Activated T-cell treated with anti-CD3 and anti-CD28 coated beads for 48 hours (primary cell): Measurements from ENCODE around the gene BCAR3.
"Not testable (repeated sequence)": the region's sequence is repeated elsewhere in the genome, so short reads cannot be mapped to it uniquely, and the experiment has no call there.

ENCODE experiments used
- DNase-seq: peaks from one replicate; pipeline ENCODE4 v3.0.0-alpha.2; 2020; ENCODE audit warnings: low read depth

Gene BCAR3

DNA sequence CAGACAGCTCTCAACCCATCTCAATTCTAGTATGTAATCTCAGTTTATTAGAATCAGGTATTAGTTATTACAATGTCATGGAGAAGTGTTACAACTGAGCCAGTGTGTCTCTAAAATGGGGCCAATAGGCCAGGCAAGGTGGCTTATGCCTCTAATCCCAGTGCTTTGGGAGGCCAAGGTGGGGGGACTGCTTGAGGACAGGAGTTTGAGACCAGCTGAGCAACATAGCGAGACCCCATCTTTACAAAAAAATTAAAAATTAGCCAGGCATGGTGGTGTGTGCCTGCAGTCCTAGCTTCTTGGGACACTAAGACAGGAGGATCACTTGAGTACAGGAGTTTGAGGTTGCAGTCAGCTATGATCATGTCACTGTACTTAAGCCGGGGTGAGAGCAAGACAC is 104.9 kb downstream of the BCAR3 start:
- no peak for DNase-seq

DNA sequence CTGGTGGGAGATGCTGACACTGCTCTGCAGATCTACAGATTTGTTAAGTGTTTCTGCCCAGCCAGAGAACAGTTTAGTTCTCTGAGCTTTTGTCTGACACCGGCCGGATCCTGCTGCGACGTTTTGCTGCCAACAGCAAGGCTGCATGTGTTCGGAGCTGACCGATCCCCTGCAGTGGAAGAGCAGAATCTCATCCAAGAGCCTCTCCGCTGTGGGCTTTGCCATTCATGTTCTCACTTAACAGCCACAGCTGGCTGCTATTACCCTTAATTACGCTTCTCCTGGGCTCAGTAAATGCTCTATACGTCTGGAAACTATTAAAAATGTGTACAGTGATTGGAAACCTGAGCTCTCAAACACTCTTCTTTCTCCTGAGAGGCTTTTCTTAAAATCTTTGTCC is 105.3 kb downstream of the BCAR3 start:
- DNase-seq, result no peak

DNA sequence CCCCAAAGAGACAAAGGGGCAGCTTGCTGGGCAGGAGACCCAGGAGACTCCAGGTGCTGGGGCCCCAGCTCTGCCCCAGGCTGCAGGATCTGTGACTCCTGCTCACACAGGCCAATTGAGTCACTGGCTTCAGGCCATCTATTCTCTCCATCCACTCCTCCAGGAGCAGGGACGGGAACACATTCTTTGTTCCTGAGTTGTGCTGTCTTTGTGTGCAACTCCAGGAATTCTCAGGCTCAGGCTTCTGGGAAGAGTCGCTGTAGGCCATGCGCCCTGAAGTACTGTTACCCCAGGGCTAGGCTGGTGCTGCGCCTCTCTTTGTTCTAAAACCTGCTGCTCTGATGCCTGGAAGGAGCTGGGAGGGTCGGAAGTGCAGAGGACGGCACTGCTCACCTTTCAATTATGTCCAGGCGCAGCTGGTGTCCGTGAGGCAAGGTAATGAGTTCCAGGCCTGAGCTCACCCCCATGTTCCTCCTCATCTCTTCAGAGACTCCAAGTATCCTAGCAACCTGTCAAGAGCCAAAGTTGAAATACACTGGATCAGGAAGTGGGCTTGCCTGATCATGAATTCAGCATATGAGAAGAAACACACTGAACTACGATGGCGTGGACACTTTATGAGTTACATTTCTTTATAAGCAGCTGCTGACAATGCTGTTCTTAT is 105.9 kb downstream of the BCAR3 start:
- no peak for DNase-seq

DNA sequence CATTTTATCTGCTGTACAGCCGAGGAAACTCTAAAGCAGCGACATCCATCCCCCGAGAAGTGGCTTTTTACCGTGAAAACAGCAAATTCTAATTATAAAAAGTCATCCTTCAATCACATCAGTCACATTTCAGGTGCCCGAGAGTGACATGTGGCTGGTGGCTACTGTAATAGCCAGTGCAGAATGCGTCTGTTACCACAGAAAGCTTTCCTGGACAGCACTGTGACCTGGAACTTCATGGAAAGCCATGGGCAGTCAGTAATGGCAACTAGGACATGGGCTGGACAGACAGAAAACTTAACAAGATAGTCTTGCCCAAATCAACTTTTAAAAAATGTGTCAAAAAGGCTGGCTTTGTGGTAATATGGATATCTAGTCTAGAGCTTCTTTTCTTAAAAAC is 106.6 kb downstream of the BCAR3 start:
- no peak for DNase-seq

DNA sequence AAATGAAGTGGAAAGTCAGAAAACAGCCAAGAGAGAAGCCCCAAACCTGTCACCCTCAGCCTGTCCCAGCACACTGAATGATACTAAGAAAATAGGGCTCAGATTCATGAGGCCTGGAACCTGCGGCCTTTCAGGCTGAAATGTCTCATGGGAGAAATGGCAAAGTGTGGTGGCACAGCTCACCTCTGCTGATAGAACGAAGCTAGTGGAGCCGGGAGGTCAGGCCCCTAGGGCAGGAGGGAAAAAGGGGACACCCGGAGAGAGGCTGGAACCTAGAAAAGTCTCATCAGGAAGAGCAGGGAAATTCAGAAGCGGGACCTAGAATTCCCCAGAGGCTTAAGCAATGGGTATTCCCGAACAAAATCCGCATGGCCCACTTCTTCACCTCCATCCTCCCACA is 107.1 kb downstream of the BCAR3 start:
- DNase-seq, result no peak

DNA sequence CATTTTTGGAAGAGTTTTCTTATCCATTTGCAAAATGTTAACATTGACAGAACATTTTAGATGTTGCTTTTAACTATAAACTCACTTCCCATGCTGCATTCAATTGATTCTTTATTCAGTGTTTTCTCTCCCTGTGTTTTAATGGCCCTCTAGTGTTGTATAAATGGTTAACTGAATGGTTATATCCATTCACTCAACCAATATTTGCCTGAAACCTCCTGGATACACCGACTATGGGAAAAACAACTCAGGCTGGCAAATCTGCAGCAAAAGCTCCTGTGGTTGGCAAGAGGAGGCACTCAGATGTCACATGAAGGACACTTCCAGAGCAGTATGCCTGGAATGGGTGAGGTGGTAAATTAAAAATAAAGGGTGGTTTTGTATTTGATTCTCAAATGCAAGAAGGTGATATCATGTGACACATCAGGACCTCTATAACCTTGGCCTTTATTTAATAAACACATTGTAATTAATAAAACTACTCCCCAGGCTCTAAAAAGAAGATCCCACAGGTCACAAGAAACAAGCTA is 107.6 kb downstream of the BCAR3 start:
- no peak for DNase-seq

DNA sequence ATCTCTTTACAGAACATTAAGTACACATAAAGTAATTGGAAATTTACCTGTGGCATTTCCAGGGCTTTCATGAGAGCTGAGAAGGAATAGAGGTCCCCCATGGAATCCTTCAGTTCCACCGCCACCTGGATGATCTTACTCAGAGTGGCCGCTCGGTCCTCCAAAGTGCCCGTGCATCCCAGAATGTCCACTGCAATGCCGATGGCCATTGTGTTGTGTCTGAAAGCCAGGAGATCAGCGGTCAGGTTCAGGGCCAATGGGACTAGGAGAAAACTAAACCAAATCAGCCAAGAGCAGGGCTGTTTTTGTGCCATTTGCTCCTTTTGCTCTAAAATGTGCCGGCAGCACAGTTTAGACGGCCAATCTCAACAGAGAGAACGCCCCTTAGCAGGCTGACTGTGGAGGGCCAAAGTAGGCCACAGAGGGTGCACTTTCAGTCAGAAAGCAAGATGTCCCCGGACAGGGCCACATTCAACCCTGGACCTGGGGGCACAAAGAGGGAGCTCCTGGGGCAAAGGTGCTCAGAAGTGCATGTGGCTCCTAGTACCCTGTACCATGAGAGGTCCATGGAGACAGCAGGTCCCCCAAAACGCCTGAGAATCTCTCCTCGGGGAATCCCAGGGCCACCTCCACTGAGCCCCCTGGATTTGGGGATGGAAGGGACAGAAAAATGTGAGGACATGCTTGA is 109.9 kb downstream of the BCAR3 start:
- no peak for DNase-seq

DNA sequence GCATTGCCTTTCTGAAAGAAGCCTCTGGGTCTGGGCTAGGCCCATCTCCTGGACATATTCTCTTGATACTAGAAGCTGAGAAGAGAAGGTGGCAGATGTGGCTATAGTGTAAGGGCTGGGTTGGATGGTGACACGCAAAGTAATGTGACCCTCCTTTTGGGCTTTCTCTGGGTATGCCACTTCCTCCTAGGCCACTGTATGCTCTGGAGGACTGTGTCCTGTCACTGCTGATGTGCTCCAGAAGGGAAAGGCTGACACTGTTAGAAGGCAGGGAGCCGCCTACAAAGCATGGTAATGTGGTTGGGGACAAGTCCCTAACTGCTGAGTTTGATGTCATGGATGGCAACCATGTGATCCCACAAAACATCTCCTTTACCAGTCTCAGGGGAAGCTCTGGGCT is 112.1 kb downstream of the BCAR3 start:
- no peak for DNase-seq

DNA sequence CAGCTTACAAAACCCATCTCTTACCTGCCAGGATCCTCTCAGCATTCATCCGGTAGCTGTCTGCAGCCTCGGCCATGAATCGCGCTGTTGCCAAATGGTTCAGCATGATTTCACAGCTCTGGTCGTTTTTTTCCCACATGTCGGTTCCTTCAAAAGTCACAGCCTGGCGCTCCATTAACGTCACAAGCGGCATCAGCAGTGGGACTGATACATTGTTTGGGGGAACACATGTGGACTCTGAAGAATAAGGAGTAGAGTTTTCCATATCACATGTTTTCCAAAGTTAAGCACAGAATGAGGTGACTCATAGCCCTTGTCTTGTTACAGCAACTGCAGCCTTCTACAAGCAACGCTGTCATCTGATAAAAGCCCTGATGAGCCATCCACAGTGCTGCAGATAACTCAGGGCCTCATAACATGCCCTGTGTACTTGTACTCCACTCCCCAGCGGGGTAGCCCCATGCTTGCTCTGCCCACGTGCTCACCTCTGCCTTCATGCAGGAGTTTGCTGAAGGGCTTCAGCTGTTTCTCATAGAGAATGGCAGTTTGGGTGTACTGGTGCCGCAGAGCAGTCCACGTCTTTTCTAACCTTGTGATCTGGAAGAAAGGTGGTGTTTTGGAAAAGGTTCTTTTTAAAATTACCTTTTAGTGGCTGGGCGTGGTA is 114.2 kb downstream of the BCAR3 start:
- no peak for DNase-seq

DNA sequence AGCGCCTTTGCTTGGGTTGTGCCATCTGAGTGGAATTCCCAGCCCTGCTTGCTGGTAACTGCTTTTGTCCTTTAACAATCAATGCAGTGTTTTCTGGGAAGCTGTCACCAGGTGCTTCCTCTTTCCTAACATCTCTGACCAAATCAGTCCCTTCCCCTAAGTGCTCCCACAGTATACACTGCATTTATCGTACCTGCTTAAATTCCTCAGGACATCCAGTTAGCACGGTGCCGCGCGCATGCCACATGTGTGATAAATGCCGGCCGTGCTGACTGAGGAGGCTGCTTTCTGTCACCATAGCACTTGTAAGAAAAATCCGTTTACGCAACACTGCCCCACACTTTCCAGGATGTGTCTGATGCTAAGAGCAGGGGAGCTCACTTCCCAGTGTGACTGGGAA is 115.4 kb downstream of the BCAR3 start:
- no peak for DNase-seq

DNA sequence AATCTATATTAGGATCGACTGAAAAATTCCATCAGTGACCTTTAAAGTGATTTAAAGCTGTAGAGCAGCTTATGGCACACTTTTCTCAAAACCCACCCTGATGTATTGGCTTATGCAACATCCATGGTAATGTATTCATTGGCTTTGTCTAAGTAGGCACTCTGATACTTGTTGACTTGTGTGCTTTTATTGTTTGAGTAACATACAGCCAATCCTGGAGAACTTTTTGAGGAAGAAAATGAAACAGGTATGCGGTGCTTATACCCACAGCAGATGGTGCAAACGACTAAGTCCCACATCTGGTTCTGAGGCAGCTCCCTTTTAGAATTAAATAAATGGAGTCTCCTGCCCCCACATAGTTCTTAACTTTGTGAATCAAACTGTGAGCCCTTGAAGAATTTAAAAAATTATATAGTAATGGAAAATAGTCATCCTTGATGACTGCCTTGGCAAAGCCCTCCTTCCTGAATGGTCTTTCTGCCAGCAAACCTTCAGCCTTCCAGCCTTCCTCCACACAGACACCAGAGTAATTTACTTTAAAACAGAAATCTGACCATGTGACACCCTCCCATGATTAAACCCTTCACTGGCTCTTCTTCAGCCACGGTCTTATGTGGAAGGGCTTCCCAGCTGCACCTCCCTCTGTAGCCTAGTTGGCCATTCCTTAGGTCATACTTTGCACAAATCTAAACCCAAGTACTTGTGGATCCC is 116.0 kb downstream of the BCAR3 start:
- no peak for DNase-seq

DNA sequence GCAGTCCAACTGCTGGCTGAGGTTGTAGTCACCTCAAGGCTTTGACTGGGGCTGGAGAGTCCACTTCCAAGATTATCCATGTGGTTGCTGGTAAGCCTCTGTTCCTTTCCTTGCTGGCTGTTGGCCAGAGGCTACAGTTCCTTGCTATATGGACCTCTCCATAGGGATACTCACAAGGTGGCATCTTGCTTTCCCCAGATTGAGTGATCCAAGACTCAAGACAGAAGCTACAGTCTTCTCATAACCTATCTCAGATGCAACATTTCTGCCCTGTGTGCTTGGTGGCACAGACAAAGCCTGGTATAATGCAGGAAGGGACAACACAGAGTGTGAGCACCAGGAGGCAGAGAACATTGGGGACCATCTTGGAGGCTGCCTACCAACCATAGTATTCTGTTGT is 121.9 kb downstream of the BCAR3 start:
- DNase-seq, result no peak

DNA sequence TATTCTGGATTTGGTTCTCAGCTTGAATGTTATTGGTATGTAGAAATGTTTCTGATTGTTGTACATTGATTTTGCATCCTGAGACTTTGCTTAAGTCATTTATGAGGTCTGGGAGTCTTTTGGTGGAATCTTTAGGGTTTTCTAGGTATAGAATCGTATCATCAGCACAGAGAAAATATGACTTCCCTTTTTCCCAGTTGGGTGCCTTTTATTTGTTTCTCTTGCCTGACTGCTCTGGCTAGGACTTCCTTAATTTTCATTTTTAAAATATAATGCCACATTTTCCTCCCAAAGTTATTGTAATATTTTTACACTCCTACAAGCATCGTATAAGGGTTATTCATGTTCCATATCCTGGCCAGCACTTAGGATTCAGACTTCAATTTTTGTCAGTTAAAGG is 122.6 kb downstream of the BCAR3 start:
- no peak for DNase-seq

DNA sequence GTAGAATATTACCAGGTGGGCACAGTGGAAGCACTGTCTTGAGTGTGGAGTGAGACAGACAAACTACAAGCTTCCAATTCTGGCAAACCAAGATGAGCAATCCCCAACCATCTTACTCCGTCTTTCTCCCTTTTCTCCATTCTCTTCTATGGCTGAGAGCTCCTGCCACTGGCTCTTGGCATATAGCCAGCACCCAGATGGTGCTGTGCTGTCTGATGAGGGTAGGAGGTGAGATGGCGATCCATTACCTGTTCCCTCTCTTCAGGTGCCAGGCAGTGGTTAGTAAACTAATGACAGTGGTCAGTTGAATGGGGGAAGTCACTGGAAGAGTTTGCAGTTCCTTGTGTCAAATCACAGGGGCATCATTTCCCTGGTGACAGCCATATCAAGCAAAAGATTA is 125.3 kb downstream of the BCAR3 start:
- DNase-seq, result no peak

DNA sequence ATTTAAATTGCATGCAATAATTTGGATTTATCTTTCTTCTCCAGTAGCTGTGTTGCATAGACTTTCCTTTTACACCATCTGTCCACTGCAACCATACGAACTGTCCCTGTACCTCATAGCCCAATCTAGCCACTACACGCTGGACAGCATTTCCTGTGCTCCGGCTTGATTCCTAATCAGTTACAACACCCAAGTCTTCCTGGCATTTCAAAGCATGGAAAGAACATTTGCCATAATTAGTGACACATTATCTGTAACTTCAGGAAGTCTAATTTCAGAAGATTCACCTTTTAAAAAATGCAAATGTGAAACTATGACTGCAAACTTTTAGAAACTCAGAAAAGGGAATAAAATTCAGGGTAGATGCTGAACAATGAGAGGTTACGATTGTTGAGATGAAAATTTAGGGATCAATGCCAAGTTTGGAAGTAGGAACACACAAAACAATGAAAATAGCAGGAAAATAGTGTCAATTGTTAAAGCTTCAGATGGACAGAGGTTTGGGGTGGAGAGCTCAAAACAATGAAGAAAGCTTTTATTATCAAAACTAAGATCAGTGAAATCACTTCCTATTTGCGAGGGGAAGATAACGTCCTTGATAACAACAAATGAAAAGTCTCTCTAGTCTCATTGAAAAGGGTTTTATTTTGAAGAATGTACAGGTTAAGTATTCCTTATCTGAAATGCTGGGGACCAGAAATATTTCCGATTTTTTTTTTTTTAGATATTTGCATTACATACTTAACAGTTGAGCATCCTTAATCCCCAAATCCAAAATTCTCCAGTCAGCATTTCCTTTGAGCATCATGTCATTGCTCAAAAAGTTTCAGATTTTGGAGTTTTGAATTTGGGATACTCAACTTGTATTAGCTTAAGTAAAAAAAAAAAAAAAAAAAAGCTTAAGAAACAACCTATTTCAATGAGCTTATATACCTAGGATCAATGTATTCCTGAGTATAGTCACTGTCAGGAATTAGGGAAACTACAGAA is 126.5 kb downstream of the BCAR3 start:
- DNase-seq, result no peak

DNA sequence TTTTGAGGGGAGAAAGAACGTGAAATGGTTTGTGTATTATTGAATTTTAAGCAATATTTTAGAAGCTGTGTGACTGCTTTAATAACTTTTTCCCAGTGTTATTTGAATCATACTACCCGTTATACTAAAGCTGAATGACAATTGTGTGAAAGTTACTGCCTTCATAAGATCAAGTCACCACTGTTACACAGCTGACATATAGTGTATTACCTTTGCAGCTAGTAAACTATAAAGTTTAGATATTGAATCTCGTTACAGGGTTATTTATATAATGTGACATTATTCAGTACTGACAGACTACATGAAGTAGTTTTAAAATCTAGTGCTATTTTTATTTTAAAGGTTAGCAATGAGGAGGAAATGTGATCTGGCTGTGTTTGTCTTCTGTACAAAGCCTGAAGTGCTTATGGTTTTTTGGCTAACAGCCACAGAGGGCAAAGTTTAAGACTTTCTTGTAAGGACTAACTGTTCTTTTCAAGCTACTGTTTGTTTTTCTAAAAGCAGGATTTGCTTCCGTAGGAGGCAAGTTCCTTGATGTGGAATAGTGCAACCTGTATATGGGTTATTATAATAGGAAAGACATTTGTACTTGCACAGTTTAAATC is 127.6 kb downstream of the BCAR3 start:
- DNase-seq, result not testable (repeated sequence)

DNA sequence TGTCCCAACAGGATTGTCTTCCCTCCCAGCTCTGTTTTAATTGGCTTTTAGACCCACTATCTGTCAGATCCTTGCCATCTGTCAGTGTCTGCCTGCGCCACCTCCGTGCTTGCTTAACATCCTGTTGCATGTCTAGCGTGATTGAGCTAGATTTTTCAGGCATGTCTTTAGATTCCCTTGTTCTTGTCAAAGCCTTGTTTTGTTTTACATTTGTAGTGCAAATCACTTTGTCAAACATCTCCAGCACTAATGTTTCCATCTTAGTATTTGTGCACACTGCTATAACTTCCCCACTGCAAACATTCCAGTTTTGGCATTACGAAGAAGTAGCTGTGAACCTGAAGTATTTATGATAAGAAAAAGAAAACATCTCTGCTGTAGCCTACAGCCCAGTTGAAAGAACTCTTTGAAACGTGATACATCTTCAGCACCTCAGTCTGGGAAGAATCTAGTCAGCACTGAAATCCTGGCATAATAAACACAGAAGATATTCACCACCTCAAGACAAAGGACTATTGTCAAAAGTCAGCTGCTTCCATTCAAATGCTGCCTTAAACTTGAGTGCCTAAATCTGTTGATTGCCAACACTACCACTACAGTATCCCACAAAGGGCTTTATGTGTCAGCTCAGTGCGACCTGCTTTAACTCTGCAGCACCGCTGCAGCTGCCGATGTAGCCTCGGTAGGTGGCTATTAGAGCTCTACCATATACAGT is 128.7 kb downstream of the BCAR3 start:
- no peak for DNase-seq

DNA sequence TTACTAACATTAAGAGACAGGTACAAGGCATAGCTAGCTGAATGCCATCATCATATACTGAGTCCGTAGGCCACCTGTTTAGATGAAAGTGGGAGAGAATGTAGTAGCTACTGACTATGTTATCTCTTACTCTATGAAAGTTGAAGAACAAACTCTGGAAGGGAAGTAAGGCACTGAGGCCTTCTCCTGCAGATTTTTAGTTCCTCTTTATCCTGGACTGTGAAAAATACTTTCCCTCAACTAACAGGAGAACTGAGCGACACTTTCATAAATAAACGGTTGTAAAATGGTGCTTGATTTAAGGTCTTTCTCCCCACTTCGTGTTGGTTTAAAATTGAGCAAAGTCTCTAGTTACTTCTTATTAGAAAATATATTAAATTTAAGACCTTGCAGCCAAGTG is 131.8 kb downstream of the BCAR3 start:
- no peak for DNase-seq

DNA sequence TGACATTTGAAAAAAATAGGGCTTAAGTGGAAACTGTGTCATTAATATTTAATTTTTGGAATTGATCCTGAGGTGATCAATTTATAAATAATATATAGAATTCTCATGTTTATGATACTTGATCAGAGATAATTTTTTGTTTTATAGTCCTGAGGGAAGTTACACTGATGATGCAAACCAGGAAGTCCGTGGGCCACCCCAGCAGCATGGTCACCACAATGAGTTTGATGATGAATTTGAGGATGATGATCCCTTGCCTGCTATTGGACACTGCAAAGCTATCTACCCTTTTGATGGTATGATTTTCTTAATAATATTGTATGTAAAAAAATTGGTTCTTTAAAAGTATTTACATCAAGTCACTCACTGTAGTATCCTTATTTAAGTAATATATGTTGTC is 132.5 kb downstream of the BCAR3 start:
- no peak for DNase-seq

DNA sequence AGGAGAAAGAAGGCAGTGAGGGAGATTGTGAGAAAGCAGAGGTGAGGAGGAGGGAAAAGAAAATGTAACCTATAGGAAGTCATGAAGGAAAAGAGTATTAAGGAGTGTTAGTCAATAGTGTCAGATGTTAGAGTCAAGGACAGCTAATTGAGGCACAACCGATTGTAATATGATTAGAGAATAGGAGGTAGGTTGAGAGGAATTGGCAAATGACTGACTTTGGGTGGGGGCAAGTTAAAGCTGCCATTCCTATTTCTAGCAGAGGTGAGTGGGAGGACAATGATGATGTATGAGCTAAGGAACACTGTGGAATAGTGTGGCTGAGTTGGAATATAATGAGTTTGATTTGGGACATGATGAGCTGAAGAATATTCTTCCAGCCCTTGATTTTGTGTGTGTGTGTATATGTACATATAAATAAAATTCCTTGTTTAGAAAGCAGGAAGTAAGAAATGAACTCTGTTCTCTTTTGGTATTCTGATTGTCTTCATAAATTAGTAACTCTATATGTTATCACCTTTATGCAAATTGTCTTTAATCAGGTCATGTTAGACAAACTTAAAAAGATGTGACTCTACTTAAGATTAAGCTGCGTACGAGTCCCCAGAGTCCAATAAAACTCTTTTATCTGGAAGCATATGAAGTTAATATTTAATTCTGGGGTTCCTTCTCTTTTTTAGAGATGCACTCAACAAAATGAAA is 135.3 kb downstream of the BCAR3 start:
- no peak for DNase-seq
